ENCODE data around the gene SERTAD2. TPM values are rescaled to one million over a fixed set of nuclear protein-coding genes. Genes with fewer than 3 reads are reported as not detected.

The SERTAD2 gene
- 13.1 and 17.3 TPM in 2 replicates for total RNA-seq (2014; rRNA removed)
- 19.0 TPM for polyA plus RNA-seq (2012)

GRCh38 chr2:64653109-64654062, at the start of gene SERTAD2:
TSS of gene SERTAD2 (minus strand) at chr2:64653913. CDS start at chr2:64636871, 17,042 bp downstream.
- peak; percentile 79 for DNase-seq (ENCODE audit: low read depth)

GRCh38 chr2:64700133-64700809, 46.6 kb upstream of the SERTAD2 start:
- peak; percentile 59 for DNase-seq (ENCODE audit: low read depth)

- no peak for DNase-seq (ENCODE audit: low read depth)
These were observed 46.0 kb upstream of the SERTAD2 start for GRCh38 chr2:64699712-64700111.

- DNase-seq (ENCODE audit: low read depth): peak; percentile 87
These were observed 45.1 kb upstream of the SERTAD2 start for GRCh38 chr2:64698668-64699444.

- DNase-seq (ENCODE audit: low read depth): no peak
These were observed 44.5 kb upstream of the SERTAD2 start for GRCh38 chr2:64698177-64698643.

- no peak for DNase-seq (ENCODE audit: low read depth)
These were observed 43.8 kb upstream of the SERTAD2 start for GRCh38 chr2:64697297-64698176.

GRCh38 chr2:64696636-64697035, 42.9 kb upstream of the SERTAD2 start:
- DNase-seq (ENCODE audit: low read depth): no peak

GRCh38 chr2:64695721-64696261, 42.1 kb upstream of the SERTAD2 start:
- no peak for DNase-seq (ENCODE audit: low read depth)

GRCh38 chr2:64692401-64692800, 38.7 kb upstream of the SERTAD2 start:
- no peak for DNase-seq (ENCODE audit: low read depth)

GRCh38 chr2:64688909-64689308, 35.2 kb upstream of the SERTAD2 start:
- DNase-seq (ENCODE audit: low read depth): no peak

- no peak for DNase-seq (ENCODE audit: low read depth)
These were observed 32.7 kb upstream of the SERTAD2 start for GRCh38 chr2:64686283-64686956.

GRCh38 chr2:64685430-64685829, 31.7 kb upstream of the SERTAD2 start:
- DNase-seq (ENCODE audit: low read depth): peak; percentile 91

GRCh38 chr2:64683771-64684510, 30.2 kb upstream of the SERTAD2 start:
- no peak for DNase-seq (ENCODE audit: low read depth)

- DNase-seq (ENCODE audit: low read depth): no peak
These were observed 27.8 kb upstream of the SERTAD2 start for GRCh38 chr2:64681479-64681967.

GRCh38 chr2:64679673-64680425, 26.1 kb upstream of the SERTAD2 start:
- DNase-seq (ENCODE audit: low read depth): peak; percentile 86

- DNase-seq (ENCODE audit: low read depth): no peak
These were observed 25.3 kb upstream of the SERTAD2 start for GRCh38 chr2:64678771-64679590.

- no peak for DNase-seq (ENCODE audit: low read depth)
These were observed 23.8 kb upstream of the SERTAD2 start for GRCh38 chr2:64677530-64677929.
